GM19455 (cell line): Measurements from ENCODE around the gene DYSF.

Experiments used
- ATAC-seq: cut with Tn5 transposase; IDR thresholded peaks from one replicate; pipeline ENCODE4 v1.9.1; 2021; ENCODE audit not compliant: unreplicated experiment

DYSF gene

GRCh38 chr2:71697106-71698004 is 244.0 kb downstream of the DYSF start:
- ATAC-seq: no peak

DNA sequence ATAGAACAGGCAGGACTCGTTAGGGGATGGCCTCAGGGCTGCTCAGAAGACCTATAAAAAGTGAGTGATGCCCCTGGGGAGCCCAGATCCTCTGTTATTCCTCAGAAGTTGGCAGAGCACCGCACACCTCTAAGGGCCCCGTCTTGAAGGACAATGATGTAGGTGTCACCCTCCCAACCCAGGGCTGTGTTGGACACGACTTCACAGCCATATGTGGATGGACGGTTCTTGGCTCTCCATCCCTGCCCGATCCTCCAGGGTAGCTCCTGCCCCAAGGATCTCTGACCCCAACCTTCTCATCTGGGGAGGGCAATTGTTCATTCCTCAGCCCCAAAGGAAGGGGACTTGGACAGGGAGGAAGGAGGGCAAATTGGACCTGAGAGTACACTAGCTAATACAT is 246.1 kb downstream of the DYSF start:
- no peak for ATAC-seq

DNA sequence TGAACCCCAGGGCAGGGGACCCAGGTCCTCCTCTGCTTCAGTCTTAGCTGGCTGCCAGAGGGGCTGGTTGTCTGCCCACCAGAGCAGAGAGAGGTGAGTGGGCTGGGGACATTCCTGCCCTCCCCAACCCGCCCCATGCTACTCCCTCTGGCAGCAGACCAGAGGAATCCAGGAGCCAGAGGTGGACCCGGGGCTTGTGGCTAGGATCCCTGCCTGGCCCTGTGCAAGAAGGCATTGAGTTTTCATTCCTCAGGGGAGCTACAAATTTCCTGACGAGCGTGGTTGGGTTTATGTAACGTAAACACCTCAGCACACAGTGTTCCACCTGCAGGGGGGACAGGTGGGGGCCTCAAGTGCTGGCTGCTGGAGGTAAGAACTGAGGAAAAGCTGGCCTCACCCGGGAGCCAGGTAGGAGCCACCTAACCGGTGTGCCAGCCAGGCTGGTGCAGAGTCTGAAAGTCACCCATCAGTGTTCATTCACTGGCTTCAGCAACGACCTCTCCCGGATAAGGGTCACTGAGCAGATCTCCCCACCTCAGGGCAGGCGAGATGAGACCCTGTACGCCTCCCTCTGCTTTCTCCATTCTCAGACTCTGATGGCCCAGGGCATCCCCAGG is 246.8 kb downstream of the DYSF start:
- no peak for ATAC-seq

DNA sequence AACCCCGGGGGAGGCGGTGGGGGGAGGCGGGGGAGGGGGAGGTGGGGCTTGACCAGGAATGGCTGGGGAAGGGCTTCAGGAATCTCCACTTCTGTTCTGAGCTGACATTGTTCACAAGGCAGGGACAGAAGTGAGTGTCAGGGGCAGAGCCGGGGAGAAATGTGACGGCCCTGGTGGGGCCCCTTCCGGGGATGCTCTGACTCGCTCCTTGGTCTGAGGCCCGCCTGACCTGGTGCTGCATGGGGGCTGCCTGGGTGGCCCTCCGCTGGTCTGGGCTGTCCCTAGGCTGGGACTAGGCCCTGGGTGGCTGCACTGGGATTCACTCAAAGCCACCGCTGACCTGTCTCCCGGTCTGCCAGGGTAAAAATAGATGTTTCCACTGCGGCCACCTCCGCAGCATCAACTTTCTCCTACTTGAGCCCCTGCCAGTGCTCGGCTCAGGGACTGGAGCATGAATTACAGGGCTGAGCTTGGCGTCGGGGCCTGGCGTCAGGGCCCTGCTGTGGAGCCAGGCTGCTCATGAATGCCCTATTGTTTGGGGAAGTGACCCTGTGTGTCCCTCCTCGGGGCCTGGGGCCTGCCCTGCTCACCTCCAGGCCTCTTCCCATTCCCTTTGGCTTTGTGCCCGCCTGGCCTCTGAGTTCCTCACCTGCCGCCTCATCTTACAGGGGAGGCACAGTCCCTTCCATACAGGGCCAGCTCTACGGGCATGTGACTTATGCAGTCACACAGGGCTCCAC is 247.5 kb downstream of the DYSF start:
- no peak for ATAC-seq

DNA sequence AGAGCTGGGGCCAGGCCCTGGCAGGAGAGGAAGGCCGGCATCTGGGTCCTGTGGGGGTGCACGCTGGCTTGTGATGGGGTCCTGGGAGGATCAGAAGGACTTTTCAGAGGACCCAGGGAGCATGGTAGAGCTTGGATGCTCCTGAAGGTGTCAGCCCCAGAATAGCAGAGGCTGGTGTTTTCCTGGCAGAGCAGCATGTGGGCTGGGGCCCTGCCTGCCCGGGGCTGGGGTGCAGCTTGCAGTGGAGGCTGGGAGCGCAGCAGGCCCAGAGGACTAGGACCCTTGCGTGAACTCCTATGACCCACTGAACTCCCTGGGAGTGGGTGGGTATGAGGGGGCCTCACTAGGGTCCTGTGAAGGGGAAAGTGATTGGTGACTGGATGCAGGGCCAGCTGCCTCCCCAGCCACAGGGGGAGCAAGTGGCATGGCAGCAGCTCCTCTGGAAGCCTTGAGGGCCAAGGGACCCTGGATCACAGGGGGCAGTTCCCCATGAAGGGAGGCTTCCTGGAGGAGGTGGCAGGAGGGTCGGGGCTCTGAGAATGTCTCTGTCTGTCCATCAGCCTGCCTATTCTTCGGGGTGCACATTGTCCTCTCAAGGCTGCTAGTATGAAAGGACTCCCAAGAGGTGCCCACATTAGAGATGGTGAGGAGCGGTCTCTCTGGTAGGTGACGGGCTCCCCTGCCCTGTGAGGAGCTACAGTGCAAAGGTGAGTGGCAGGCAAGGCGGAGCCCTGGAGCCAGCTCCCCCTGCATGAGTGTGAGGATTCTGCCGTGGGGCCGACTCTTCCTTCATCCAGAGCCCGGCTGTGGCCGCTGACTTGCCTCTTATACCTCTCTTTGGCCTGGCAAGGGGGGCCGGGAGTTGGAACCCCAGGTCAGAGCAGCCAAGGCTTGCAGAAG is 249.0 kb downstream of the DYSF start:
- ATAC-seq: no peak

DNA sequence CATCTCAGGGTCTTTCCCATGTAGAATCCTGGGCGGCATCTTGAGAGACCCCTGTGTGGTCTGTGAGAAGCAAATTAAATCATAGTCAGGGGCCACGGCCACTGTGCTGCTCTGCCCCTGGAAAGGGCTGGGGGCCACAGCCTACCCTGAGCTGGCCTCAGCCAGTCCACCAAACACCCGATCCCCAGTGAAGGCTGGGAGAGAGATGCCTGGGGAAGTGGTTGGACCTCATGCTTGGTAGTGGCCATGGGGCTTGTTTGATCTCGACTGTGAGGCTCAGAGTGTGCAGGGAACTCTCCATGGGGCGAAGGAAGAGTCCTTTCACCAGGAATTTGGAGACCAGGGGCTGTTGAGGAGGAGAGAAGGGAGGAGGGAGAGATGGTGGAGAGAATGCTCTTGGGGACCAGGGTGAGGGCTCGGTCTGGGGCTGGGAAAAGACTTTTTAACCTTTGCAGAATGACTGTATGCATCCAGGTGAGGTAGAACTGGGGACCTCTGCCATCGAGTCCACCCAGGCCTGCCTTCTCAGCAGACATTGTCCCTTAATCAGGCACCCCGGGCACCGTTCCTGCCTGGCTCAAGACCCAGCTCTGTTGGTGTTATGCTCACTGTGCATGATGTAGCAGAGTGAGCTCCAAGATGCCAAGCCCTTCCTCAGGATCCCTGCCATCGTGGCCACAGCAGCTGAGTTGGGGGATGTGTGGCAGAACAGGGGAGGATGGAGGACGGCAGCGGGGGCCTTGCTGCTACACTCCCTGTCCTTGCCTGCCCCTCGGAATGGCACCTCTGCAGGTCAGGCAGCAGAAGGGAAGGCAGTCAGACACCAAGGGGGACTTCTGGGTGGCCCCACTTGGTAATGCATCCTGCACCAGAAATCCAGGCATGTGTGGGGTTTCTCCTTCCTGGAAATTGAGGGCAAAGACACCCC is 249.9 kb downstream of the DYSF start:
- no peak for ATAC-seq

- no peak for ATAC-seq
Observed at GRCh38 chr2:71704131-71704561, 250.8 kb downstream of the DYSF start.

DNA sequence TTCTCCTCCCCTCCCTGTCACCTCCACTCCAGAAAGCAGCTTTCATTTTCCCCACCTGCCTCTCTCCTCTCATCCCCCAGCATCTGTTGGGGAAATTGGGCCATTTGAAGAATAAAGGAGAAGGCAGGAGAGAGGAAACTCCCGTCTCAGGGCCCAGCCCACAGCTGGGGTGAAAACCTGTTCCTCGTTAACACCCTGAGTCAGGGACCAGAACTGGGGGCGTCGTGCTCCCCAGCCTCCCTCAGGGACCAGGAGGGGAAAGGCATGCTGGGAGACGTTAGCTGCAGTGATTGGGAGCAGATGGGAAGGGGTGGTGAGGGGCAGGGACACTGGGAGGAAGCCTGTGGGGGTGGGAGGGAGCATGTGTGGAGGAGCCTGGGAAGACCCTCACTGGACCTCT is 251.3 kb downstream of the DYSF start:
- no peak for ATAC-seq

- ATAC-seq: no peak
Observed at GRCh38 chr2:71705171-71705960, 252.0 kb downstream of the DYSF start.

DNA sequence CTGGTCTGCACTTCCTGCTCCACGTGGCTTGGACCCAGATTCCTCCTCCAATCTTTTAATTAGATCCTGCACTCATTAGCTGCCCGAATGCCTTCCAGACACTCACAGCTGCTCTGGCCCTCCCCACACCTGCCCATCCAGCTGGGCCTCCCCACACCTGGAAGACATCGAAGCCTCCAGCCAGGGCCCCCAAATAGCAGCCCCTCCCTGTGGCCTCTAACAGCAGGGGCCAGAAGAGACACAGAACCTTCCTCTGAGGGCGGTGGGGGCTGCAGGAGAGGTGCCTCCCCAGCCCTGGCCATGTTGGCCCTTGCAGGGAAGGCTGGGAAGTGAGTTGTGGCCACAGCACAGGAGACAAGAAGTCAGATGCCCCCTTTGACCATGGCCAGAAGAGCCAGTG is 252.8 kb downstream of the DYSF start:
- no peak for ATAC-seq

DNA sequence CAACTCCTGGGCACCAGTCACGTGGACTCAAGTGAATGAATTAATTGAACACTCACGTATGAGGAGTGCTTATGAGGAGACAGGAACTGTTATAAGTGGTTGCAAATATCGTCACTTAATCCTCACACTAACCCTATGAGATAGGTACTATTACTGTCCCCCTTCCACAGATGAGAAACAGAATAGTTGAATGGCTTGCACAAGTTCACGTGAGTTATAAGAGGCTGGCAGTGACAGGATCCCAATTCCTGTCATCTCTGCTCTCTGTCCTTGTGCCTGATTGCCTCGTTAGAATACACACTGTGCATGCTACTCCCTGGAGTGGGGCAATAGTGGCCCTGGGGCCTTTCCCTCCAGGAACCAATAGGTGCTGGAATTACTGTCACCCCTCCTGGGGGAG is 253.5 kb downstream of the DYSF start:
- no peak for ATAC-seq

DNA sequence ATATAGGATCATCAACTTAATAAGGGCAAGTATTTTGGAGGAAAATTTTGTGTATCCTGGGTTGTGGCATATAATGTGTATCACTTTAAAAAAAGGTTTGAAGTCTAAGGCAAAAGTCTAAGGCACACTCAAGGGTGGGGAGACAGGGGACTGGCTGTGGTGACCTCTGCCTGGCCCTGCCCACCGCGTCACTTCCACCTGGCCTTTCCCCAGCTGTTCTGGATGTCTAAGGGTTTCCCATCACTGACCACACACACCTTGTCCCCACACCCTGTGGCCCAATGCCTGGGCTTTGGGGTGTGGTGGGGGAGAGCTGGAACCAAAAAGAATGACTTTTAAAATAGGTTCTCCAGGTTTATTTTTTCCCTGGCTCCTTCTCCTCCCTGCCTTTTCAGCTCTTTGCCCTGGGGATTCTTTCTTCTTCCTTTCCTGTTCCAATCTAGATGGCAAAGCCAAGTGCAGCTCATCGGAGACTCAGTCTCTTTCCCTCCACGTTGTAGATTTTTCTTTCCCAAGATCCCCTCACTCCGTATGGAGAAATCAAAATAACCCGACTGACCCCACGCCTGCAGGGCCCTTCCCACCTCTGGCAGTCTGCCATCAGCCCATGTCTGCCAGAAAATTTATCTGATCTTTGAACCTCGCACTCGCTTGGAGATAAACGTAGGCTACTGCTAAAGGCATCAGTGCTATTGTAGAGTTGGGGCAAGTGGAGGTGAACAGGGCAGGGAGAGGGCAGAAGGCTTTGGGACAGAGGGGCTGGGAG is 257.2 kb downstream of the DYSF start:
- no peak for ATAC-seq

- no peak for ATAC-seq
Observed at GRCh38 chr2:71711133-71711855, 257.9 kb downstream of the DYSF start.

DNA sequence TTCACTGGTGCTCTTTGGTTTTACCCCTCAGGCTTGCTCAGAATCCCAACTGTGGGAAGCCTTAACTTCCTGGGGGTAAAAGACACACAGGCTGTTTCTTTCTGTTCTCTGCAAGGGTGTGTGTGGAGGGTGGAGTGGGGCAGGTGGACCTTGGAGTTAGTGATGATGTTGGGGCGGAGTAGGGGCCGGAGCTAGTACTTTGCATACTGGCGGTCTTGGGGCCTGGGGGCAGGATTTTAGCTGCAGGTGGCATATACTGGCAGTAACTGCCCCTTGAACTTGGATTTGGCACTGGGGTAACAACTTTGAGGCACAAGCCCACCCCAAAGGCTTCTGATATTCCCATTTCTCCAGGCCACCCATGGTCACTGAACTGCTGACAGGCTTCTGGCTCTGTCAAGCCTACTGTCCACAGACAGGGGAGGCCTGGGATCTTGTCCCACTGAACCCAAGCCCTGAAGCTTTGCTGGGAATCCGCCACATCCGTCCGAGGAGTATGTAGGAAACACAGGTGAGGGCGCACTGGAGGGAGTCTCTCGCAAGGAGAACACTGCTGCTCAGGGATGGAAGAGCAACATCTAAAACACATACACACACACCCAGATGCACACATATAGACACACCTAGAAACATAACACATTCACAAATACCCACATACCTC is 258.9 kb downstream of the DYSF start:
- no peak for ATAC-seq

DNA sequence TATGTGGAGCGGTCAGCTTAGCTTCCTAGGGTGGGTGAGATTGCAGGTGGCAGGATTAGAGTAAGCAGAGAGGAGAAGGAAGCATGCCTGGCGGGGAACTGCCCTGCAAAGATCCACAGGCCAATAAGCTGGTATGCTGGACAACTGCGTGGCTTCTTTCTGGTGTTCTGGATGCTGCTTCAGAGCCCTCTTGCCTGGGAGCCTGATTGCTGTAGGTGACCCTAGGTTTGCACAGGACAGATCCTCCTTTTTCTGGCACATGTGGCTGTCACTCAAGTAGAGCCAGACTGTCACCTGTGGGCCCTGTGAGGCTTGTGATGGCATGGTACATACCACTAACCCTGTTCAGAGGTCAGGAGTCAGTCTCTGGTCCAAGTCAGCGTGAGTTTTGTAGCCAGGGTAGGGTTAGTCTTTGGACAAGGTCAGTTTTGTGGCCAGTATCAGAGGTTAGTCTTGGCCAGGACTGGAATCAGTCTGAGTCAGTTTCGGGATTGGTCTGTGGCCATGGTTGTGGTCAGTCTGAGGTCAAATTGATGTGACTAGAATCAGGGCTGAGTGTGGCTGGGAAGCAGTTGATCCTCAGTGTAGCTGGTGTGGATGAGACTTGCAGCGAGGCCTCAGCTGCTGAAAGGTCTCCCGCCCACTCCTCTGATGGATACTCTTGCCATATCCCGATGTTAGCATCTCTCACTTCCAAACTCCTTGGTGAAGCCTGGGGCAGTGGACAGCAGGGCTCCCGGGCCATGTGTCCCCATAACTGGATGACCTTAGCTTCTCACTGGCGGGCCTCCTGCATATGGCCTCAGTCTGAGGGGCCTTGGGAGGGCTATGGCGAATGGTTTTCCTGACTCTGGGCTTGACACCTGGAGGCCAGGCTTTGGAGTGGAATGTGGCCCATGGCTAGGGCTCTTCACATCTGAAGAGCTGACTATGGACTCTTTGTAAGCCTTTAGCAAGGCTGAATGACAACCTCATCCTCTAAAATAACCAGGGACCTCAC is 260.5 kb downstream of the DYSF start:
- no peak for ATAC-seq
